Head of caudate nucleus (tissue), 42 donors: ENCODE results near the gene CDH12.
"Not testable (repeated sequence)": the region's sequence is repeated elsewhere in the genome, so short reads cannot be mapped to it uniquely, and the experiment has no call there.

ENCODE experiments used
- DNase-seq, 42 donors: peaks; one replicate each; pipeline versions ENCODE4 v3.0.0 to v3.0.0-alpha.2; 2020 to 2021; ENCODE audit warnings: mixed read lengths in 7 of 42
- intact Hi-C: fragments of 100-400 bp; cut with DNase I; formaldehyde crosslinking; loops from one replicate; pipeline ENCODE4 v1.15.0; 2022

CDH12 gene

DNA sequence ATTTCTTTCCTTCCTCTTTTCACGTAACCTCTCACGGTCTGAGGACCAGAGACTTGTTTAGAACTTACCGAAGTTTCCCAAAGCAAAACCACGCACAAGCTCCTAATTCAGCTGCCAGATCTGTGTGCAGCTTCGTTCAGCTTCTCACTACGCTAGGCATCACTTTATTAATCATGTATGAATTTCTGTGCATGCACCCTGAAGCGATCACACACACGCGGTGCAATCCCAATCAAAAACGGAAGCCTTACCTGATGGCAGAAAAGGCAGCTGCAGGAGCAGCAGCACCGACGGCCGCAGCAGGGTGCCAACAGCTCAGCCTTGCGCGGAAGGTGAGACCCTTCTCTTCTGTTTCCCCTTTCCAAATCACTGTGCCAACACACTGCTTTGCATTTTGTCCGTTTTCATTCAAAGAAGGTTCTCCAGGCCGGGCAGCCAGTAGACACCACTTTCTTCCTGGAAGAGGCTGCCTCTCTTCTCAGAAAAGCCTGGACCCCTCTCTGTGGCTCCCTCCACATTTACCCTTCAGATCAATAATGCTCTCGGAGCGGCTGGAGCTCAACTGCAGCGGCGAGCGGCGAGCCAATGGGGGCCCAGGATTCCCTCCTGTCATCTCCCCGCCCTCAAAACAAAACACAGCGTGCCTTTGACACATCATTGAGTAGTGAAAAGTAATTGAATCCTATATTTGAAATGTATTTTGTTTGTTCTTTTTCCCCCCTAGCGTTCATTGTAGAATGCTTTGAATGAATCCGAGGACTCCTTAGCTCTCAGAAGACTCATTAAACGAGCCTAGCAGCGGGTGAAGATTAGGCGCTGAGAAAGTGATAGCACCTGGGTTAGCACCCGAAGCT, at the start of gene CDH12:
CDH12 (minus strand) TSS at position 538 of the 854 bp plus-strand sequence.
- intact Hi-C loops = no loop called here
- DNase-seq = peak; percentile 7 to 74 (median 44)

DNA sequence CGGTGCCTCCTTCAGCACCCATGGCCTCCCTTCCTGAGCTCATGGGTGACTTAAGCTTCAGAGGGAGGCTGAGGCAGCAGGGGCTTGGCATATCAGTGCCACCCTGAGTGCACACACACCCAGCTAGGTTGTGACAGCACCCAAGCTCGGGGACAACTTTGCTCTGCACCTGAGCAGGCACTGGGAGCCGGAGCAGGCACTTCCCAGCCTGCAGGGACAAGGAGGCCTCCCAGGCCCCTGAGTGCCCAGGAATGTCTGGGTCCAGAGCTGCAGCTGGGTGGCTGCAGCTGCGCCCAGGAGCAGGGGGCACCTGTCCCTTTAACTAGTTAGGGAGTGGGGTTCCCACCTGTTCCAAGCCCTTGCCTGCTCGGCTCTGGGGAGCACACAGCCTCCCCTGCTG, 48.7 kb upstream of the CDH12 start:
- intact Hi-C loops = no loop called here
- no peak for DNase-seq

DNA sequence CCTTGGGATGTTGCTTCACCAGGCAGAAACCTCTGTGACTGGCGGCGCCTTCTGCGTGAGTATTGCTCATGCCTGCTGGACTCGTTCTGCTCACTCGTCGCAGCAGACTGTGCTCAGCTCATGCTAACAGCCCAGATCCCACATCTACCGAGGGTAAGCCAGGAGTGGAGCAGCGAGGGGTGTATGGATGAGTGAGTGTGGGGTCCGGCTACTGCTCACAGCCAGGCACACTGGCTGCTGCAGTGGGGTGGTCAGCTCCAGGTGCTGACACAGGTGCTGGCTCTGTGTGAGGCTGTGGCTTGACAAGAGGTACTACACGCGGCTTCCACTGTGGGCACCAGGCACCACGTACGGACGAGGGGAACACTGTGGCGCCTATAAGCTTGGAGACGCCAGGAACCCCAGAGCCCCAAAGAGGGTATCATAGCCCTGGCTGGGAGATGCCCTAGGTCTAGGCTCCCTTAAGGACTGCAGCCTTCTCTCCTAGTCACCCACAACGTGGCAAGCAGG, 47.7 kb upstream of the CDH12 start:
- no peak for DNase-seq

DNA sequence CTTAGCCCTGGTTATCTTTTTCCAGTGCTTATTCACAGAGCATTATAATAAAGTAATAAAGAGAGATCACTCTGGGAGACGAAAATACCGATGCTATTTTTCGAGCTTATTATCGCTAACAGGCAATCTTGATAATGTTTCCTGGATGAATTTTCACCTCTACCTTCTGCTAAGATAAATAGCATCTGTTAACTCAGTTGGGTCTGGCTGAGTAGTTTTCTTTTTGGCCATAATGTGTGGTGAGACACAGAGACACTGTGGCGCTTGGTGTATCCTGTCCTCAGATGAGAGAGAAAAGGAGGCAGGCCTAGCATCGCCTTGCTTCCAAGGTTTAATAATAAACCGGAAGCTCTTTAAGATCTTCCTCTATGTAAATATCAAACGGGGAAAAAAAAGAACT, 46.2 kb upstream of the CDH12 start:
- intact Hi-C loops = no loop called here

More for the DNA sequence above, 47.7 kb upstream of the CDH12 start:
- intact Hi-C loops = no loop called here

DNA sequence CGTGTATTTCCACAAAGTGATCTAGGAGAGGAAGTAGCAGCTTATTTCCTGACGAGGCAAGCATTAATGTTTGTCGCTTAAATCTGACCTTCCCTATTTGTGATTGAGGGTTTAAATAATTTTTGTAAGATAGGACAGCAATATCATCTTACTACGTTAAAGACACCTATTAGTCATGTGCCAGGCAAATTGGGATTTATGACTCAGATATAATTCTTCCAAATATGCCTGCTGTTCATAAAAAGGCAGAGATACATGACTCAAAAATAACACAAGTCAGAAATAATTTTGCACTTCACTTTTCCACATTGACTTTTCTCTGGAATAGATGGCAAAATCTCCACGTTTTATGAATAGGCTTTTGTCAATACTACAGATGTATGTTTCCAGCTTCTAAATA, 43.0 kb upstream of the CDH12 start:
- intact Hi-C loops = no loop called here

More for the DNA sequence above, 46.2 kb upstream of the CDH12 start:
- no peak for DNase-seq

DNA sequence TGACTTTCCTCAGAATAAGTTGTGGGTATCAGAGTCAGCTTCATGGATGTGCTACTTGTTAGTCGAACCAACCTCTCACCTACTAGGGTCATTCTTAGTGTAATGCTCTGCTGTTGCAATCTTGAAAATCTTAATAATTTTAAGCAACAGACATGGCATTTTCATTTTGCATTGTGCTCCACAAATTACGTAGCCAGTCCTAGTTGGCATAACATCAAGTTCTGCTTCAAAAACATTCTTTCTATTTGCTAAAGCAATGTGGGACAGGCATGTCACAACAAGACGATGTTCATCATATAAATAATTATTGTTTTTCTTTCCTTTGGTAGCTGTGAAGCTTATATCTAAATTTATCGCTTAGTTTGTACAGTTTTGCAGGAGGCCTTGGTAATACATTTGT, 39.3 kb upstream of the CDH12 start:
- intact Hi-C loops = no loop called here
- no peak for DNase-seq

More for the DNA sequence above, 43.0 kb upstream of the CDH12 start:
- DNase-seq = no peak

DNA sequence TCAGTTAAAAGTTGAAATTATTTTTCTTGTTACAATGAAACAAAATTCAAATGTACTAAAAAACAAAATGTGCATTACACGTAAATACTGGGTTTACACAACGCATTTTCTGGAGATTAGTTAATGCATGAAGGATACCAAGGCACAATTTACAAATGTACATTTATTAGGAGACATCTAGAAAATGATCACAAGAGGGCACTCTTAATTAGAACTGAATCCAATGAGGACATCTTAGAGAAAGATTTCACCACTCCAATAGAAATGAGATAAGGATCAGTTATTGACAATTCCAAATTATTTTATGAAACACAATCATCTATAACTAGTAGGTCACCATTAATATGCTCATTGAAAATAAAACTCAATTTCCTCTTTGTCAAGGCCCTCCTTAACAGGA, 36.6 kb upstream of the CDH12 start:
- intact Hi-C loops = no loop called here
- no peak for DNase-seq

DNA sequence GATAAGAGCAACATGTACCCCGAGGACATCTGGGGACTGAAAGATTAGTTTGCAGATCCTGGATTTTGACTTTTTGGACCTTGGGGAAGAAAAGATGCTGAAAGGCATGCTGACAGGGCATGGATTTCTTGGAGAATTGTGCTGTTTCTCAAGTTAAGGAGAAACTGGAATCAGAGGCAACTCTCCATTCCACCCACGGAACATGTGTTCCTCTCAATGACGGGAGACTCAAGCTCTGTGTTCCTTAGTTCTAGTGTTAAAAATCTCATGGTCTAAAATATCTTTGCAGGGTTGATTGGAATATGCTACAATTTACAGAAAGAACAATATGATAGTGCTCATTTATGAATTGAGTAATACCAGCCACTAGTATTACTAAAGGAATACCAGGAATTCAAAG, 34.4 kb upstream of the CDH12 start:
- no peak for DNase-seq
- intact Hi-C loops = no loop called here

DNA sequence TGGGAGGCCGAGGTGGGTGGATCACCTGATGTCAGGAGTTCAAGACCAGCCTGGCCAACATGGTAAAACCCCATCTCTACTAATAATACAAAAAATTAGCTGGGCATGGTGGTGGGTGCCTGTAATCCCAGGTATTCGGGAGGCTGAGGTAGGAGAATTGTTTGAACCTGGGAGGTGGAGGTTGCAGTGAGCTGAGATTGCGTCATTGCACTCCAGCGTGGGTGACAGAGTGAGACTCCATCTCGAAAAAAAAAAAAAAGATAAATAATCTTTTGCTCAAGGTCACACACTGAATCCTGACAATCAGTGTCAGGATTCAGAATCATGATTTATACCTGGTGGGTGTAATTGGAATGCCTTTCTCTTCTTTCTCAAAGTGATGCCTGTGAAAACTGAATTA, 5.8 kb upstream of the CDH12 start:
- intact Hi-C loops = not testable (repeated sequence)
- DNase-seq = peak in 20 of 42 donors; percentile 2 to 61 (median 26)

DNA sequence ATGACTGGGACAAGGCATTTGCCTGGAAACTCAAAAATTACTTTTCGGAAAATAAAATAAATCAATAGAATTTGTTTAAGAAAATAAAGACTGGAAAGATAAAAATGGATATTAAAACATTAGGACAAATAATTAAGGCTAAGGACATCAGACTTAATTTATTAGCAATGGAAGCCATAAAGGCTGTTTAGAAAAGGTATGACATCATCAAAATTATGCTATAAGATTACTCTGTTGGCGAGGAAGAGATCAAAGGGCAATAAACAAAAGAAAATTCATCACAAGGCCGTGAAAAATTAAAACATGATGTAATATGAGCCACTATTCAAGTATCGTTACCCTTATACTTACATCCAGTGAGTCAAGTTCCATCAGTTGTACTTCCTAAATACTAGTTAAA, 2.7 kb upstream of the CDH12 start:
- DNase-seq = no peak

DNA sequence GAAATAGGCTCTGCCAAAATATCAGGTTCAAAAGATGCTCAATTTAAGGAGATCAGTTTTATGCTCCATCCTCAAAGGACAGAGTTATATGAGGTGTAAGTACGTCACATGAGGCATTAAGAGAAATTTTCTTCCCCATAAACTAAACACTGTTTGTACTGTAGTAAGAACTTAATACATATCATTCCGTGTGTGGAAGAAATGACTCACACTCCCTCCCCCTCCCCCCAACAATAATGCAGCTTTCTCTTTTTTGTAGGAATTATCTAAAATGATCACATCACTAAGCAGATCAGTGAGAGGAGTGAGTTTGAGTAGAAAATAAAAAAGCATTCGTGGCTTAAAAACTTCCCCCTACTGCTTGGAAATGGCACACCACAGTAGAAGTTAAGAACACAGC, 2.2 kb downstream of the CDH12 start:
- intact Hi-C loops = no loop called here
- DNase-seq = no peak

More for the DNA sequence above, 2.7 kb upstream of the CDH12 start:
- intact Hi-C loops = no loop called here

DNA sequence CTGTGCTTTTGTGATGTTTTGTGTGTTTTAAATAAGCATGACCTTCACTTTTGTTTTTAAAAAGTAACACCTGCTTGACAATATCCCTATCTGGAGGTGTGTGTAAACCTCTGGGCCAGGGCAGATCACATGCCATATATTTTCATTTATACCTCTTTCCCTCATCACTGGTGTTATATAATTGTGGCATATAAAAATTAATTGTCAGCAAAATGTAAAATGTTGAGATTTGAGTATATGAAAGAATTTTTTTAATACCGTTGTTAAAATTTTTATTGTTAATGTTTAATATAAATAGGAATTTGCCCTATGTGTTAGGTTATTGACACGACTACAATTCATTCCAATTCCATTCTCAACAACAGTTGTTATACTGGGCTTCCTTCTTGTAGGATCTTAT, 6.5 kb downstream of the CDH12 start:
- intact Hi-C loops = no loop called here
- DNase-seq = no peak

DNA sequence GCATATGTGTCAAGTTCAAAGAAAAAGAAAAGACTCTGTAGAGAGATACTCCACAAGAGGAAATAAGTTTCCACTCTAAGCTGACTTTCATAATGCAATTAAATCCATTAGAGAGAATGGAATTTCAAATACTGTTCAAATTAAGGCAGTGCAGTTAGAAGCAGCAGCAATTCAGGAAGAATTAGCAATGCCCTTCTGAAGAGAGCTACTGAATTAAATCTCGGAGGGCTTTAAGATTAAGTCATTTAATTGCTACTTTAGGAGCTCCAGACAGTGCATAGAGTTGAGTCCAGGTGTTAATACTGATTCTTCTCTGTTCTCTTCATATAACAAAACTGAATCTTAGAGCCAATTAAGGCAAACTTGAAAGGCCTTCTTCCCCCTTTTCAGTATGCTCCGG, 8.5 kb downstream of the CDH12 start:
- intact Hi-C loops = no loop called here
- no peak for DNase-seq

DNA sequence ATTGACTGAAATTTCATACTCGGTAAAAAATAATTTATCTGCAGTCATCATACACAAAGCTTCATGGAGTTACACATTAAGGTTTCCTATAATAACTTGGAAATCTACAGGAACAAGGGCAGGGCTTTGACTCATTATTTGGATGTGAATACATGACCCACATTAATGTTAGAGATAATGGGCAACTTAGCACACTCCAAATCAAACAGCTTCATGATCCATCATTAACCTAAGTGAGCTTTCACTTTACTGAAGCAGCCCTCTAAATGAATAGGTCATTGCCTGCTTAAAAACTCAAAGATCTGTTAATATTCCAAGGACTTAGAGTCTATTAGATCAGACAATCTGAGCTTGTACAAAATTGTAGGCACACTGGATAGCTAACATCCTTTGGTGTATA, 9.0 kb downstream of the CDH12 start:
- no peak for DNase-seq
- intact Hi-C loops = no loop called here

DNA sequence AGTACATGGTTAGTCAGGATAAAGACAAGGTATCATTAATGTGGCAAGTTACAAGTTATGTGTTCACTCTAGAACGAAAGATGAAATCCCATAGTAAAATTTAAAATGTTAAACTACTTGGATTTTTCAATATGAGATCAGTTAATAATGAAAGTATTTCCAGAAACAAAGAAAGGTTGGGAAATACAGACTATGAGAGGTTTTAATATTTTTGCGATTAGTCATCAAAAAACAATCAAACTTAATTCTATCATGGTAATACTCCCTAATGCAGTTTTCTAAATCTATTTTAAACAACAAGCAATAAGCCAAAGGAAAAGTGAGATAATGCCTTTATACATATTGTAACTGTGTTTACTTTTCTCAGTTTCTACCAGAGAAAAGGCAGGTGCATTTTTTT, 10.6 kb downstream of the CDH12 start:
- intact Hi-C loops = no loop called here
- DNase-seq = no peak

DNA sequence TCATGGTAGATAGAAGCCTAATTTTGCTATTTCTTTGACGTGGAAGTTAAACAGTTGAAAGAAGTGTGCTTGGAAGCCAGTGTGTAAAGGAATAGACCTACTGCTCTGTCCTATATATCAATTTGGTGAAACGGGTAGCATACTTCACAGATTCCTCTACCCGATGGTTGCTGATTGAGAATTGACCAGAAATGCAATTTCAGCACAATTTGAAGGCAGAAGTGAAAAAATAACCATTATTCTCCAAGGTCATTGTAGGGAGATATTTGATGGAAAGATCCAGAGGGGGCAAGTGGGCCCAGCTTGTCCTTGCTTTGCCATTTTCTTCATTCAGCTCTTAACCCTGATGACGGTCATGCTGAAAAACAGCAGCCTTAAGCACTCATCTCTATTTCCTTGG, 15.3 kb downstream of the CDH12 start:
- DNase-seq = no peak
- intact Hi-C loops = no loop called here

DNA sequence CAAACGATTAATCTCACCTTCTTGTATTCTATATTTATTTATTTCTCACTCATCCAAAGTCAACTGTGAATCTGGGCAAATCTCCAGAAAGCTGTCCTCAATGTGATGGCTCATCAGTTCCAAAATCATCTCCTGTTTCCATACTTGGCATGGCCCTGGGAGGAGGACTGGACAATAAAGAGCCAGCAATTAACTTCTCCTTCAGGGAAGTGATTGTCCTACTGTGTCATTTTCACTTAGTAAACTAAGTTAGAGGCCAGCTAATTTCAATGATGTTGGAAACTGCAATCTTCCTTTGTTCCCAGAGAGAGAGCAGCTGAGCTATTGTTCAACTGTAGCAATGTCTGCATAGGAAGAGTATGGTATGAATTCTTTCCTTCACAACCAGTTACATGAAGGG, 17.5 kb downstream of the CDH12 start:
- DNase-seq = no peak
- intact Hi-C loops = no loop called here

DNA sequence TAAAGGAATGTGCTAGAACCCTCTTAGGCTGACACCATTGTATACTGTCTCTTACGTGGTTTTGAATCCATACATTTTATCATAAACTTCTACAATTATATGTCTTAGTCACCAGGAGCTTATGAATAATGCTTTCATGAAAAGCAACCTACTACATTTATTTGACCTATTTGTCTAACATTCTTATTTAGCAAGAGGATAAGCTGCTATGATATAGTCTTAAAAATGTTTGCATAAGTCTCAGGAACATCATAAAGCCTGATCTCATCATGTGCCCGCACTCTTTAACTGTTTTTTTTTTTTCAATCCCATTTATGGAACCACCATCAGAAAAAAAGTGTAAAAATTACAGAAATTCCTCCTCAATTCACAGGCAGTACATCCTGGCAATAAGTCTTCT, 59.7 kb downstream of the CDH12 start:
- no peak for DNase-seq
- intact Hi-C loops = no loop called here

DNA sequence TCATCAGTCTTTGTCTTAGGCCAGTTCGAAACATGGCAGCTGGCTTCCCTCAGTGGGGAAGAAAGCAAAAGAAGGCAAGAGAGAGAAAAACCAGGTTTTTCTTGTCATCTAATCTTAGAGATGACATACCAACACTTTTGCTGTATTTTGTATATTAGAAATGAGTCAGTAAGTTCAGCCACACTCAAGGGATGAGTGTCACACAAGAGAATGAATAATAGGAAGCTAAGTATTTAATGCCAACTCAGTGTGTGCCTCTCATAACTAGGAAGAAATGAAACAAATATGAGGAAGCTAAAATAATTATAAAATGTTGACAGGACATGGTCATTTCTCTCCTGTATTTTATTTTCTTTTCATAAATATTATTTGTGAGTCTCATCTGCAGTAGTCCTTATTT, 65.3 kb downstream of the CDH12 start:
- DNase-seq = no peak
- intact Hi-C loops = no loop called here

DNA sequence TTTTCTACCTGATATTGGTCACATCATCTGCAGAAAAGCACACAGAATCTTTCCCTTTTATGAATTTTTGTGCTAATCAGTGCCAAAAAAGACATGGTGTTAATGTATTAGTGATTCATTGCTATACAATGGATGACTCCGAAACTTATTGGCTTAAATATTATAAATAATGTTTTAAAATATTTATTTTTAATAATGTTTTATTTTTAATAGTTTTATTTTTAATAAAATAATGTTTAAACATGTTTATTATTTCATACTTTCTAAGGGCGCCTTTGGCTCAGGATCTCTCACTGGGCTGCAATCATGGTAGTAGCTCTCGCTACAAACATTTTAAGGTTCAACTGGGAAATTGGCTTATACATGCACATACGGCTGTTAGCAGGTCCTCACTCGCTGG, 65.7 kb downstream of the CDH12 start:
- DNase-seq = no peak
- intact Hi-C loops = no loop called here

DNA sequence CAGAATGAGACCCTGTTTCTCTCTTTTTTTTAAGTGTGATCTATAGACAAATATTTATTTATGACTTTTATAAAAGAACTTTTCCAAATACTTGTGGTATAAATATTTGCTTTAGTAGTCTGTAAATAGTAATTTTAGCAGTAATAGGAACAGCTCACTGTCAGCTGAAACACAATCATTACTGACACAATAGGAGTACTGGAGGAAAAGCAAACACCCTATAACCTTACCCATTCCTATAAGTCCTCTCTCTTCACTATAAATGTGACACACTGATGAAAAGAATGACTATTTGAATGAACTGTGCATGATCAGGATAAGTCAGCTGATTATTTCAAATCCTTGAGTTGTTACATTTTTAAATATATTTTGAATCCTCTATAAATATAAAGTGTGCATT, 72.4 kb downstream of the CDH12 start:
- intact Hi-C loops = no loop called here
- DNase-seq = no peak
